Skeletal muscle cell (primary cell): Measurements from ENCODE around the gene PRPS1.
"Not testable (repeated sequence)": the region's sequence is repeated elsewhere in the genome, so short reads cannot be mapped to it uniquely, and the experiment has no call there.

Experiments
- DNase-seq: peaks from one replicate; pipeline ENCODE4 v3.0.0-alpha.2; 2010; ENCODE audit warnings: low read depth
- H3K4me3 ChIP-seq: 2 replicates; pipeline ENCODE4 v1.5.1; 2011; ENCODE audit warnings: low read depth, mild to moderate bottlenecking, control low read depth, low read length, moderate library complexity

Gene PRPS1

DNA sequence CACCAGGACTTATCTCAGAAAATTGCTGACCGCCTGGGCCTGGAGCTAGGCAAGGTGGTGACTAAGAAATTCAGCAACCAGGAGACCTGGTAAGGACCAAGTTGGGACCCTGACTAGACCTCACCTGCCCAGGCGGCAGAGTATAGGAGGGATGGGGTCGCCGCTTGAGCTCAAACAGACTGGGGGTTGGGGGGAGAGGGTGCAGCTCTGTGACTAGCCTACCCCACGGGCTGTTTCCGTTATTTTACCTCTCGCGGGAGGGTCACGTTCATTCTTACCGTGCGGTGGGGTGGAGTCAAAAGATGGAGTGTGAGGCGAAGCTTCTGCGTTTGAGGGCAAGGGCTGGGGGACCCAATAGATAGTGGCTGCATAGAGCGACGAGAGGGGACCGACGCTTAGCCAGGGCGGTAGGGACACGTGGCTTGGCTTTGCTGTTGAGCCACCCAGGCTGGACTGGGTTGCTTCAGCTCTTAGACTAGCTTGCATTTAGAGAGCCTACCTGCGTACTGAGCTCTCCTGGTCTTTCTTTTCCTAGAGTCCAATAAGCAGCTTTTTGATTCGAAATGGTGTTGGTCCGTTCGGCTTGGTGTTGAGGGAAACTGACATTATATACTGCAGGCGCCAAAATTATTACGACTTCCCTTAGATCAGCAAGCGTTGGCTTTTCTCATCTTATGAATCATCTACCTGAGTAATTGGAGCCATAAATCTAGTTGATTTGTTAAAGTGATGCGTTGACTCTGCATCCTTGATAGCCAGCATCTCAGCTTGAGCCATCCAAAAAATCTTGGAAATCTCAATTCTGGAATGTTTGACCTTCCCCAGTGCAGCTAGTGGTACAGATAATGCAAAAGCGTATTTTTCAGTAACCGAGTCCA is 591 bp downstream of the PRPS1 start:
- no peak for DNase-seq
- peak overlapping the region; percentile 67 for H3K4me3 ChIP-seq

DNA sequence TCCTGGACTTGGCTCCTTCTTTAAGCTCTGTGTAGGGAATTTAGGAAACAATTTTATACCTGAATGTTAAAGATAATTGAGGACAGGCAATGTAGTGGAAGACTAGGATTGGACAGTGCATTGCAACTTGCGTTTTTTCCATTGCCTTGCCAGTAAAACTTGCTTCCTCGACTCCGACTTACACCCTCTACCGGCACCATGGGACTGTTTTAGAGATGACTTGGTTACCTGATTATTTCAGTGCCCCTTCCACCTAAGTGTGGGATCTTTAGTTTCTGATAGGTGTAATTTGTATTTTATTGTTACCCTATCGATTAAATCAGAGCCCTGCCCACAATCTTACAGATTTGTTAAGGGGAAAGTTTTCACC is 1.2 kb downstream of the PRPS1 start:
- peak overlapping the region; percentile 67 for H3K4me3 ChIP-seq
- DNase-seq, result no peak

DNA sequence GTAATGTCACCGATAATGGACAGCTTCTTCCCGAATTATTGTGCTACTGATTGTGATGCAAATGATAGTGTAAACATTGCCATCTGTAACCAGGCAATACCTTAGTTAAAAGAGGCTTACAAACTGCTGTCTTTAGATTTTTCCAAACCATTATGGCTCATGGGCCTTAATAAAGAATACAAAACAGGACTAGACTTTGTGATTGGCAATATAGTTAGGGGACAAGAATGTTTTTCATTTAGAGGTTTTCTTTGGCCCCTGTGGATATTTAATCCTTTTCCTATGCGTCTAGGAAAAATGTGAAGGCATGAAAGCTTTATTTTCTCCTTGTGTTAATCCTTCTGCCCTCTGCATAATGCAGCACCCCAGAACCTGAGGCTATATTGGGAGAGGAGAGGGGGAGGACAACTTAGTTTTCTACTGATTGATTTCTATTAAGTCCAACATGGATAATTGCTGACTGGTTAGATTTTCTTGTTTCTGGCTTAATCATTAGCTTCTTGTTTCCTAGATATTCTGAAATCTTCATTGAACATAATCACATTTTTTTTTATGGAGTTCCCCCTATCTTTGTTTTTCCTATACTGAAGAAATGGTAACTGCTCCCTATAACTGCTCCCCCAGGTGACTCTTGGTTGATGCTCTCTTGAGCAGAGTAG is 1.9 kb downstream of the PRPS1 start:
- H3K4me3 ChIP-seq, result peak overlapping the region; percentile 67
- no peak for DNase-seq

DNA sequence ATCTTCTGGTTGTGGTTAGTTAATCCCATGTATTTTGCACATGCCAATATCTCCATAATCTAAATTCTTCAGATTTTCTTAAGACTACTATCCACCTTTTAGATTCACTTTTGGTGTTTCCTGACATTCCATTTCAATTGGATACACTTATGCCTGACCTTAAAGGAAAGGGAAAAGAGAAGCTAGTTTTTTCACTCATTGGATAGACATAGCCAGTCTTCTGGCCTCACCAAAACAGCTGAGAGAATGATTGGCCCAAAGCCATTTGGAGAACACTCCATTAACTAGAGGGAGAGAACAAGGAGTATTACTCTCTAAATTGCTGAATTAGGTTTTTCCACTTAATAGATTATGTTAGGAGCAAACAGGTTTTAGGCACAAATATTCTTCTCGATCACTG is 4.0 kb downstream of the PRPS1 start:
- no peak overlapping the region for H3K4me3 ChIP-seq
- DNase-seq, result no peak

DNA sequence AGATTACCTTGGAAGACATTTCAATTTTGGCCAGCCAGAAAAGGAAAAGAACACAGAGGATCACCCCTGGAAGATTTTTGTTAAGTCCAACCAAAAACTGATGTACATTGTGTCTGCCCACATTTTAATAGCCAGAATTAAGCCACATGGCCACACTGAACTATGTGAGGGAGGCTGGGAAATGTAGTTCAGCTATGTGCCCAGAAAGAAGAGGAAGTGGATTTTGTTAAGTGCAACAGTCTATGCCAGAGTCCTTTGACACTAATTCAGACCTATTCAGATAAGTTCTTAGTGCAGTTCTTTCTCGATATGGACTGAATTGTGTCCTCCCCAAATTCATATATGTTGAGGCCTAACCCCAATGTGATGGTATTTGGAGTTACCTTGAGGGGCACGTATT is 18.4 kb downstream of the PRPS1 start:
- H3K4me3 ChIP-seq, result no peak overlapping the region
- no peak for DNase-seq

DNA sequence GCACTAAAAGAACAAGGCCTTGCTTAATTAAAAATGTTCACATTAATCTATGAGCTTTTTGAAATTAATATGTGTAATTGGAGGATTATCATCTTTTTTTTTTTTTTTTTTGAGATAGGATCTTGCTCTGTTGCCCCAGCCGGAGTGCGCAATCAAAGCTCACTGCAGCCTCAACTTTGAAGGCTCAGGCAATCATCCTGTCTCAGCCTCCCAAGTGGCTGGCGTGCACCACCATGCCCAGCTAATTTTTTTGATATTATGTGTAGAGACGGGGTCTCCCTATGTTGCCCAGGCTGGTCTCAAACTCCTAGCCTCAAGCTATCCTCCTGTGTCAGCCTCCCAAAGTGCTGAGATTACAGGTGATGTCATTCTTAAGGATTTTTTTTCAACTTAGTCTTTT is 20.0 kb downstream of the PRPS1 start:
- no peak overlapping the region for H3K4me3 ChIP-seq
- no peak for DNase-seq

DNA sequence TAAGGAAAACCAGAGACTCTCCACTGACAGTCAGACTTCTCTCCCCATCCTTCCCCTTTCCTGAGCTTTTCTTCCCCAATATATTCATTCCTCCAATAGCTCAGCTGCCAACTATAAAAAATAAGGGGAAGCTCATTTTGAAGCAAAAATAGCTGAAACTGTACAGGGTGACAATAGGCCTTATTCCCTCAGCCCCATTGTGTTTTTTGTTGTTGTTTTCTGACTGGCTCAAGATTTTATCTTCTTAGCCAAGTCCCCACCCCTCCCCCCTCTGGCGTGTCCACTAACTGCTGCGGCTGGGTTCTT is 26.2 kb downstream of the PRPS1 start:
- H3K4me3 ChIP-seq, result no peak overlapping the region
- no peak for DNase-seq

DNA sequence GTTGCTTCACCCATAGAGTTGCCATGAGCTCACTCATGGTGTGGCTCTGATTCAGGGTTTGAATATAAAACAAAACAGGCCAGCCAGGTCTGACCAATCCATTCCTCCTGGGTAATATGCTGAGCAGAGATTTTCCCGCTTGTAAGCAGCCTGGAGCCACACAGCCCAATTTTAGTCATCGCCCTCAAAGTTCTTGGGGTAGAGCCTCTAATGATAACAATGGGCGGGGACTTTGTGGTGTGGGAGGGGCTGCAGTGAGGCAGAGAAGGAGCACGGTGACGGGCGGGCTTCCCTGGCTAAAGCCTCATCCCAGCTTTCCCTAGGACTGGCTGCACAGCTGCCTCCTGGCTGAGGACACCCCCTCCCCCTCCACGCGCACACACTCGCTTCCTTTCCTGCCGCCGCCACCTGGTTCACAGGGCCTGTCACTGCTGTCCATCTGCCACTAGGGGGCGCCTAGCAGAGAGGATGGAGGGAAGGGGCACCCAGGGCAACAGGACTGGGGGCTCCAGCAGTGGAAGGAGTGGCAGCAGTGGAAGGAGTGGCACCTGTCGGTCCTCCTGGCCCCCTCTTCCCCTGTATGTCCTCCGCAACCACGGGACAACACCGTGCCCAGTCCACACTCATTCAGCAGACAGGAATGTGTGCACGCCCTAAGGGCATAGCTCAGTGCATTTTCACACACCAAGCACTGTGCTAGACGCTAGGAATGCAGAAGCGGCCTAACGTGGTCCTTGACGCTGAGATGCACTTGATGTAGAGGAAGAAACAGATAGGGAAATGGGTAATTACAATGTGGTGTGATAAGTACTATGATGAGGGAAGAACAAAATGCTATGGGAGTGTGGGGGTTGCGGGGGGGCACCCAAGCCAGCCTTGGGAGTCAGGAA is 26.8 kb downstream of the PRPS1 start:
- DNase-seq, result peak; percentile 70
- no peak overlapping the region for H3K4me3 ChIP-seq

DNA sequence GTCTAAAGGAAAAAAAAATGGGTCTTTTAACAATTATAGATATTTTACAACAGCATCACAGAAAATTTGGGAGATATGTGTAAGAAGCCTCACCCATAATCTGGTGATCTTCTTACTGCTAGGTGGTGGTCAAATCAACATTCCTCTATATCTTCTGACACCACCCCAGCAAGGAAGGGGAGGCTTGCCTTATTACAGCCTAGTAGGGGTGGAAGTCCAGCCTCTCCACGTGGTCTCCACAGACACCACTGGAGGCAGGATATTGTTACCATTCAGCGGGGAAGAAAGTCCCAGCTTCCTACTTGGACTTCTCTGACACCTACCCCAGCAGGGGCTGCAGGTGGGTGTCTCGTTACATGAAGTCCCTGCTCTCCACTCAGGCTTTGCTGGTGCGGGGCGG is 28.7 kb downstream of the PRPS1 start:
- H3K4me3 ChIP-seq, result no peak overlapping the region
- no peak for DNase-seq

DNA sequence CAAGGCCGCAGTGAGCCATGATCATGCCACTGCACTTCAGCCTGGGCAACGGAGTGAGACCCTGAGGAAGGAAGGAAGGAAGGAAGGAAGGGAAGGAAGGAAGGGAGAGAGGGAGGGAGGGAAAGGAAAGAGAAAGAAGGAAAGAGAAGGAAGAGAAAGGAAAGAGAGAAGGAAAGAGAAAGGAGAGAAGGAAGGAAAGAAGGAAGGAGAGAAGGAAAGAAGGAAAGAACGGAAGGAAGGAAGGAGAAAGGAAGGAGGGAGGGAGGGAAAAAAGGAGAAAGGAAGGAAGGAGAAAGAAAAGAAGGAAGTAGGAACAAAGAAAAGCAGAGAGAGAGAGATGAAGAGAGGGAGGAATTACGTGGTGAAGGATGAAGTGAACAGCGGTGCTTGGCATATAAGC is 30.4 kb downstream of the PRPS1 start:
- no peak for DNase-seq
- no peak overlapping the region for H3K4me3 ChIP-seq

DNA sequence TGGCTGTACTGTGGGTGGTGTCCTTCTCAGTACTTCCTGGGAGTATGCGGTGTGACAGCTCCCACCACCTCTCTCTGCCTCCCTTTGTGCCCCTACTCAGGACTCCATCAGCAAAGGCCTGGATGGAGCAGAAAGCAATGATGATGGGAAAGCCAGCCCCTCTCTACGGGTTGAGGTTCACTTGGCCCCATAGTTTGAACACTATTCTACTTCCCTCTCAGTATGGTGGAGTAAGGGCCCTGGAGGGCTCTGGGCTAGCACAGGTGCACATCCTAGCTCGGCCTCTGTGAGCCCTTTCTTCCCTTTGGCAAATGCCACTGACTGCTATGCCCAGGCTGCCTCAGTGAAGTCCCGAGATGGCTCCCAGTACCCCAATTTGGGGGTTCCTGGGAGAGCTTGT is 31.0 kb downstream of the PRPS1 start:
- no peak for DNase-seq
- no peak overlapping the region for H3K4me3 ChIP-seq

DNA sequence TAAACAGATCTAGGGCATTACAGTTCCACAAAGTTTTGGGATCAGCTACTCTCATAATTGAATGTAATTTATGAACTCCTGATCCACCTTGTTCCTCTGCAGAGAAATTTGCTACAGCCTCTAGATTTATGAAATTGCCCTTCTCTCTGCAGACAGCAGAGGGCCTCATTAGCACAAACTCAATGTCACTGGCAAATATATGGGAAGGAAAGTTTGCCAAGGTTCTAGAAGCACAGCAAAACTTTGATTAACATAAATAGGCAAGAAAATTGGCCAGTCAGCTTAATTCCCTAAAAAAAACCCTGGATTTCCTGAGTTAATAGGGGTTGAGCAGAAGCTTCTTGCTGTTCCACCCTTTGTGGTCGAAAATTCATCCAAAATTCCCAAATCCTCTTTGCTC is 31.5 kb downstream of the PRPS1 start:
- DNase-seq, result no peak
- no peak overlapping the region for H3K4me3 ChIP-seq

DNA sequence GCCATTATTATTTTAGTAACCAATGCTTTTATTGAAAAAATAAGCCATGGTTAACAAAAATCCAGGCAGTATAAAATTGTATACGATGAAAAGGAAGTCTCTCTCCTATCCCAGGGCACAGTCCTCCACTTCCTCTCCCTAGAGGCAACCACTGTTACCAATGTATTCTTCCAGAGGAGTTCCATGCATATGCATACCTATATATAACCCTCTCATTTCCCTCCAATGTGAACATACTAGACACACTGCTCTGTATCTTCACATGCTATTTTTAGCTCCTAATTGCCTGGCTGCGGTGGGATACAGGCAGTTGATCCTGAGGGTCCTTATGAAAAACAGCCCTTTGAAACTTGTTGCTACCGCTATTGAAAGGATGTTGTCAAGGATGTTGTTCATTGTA is 33.8 kb downstream of the PRPS1 start:
- no peak overlapping the region for H3K4me3 ChIP-seq
- DNase-seq, result no peak

DNA sequence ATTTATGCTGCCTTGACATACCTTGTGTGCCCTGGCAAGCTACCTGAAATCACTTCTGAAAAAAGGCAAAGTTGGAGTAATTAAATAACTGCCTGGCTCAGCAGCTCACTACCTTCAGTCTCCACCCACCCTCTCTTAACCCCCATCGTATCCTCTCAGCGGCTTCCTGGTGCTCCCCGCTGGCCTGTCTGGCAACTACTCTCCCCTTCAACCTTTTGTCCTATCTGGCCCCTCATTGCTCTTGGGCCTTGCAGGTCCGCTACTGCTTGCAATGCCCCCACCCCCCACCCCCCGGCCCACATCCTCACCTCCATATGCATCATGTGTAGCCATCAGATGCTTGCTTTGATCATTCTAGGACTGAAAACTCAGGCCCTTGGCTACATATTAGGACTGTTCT is 34.5 kb downstream of the PRPS1 start:
- no peak overlapping the region for H3K4me3 ChIP-seq
- DNase-seq, result no peak

DNA sequence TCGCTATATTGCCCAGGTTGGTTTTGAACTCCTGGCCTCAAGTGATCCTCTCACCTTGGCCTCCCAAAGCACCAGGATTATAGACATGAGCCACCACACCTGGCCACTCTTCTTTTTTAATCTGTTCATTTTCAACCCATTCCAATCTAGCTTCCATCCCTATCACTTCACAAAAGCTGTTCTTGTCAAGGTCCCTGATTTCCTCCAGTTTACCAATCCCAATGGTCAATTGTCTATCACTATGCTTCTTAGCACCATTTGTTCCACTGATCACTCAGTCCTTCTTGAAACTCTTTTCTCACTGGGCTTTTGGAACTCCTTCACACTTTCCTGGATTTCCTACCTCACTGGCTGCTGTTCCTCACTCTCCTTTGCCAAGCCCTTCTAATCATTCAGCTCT is 38.6 kb downstream of the PRPS1 start:
- no peak for DNase-seq
- no peak overlapping the region for H3K4me3 ChIP-seq

DNA sequence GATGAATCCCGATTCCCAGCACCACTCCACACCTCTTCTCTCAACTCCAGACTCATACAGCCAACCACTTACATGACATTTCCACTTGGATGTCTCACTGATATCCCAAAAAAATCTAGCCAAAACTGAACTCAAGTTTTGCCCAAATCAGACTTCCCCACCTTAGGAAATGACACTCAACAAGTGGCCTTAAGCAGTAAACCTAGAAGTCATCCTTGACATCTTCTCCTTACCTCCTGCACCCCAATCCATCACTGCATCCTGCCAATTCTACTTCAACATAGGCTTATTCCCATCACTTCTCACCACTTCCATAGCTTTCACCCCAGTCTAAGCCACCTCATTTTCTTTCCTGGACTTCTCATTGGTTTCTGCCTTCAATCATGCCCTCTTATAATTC is 39.1 kb downstream of the PRPS1 start:
- no peak for DNase-seq
- H3K4me3 ChIP-seq, result no peak overlapping the region

DNA sequence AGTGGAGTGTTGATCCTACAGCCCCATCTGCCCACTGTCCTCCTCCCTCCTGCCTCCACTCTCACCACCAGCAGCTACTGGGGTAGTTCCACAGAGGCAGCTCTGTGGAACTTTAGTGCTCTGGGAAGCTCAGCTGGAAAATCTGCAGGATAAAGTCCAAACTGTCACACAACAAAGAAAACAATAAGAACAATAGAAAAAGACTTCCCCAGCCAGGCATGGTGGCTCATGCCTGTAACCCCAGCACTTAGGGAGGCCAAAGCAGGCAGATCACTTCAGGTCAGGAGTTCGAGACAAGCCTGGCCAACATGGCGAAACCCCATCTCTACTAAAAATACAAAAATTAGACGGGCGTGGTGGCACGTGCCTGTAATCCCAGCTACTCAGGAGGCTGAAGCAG is 40.4 kb downstream of the PRPS1 start:
- DNase-seq, H3K4me3 ChIP-seq: not testable (repeated sequence)

DNA sequence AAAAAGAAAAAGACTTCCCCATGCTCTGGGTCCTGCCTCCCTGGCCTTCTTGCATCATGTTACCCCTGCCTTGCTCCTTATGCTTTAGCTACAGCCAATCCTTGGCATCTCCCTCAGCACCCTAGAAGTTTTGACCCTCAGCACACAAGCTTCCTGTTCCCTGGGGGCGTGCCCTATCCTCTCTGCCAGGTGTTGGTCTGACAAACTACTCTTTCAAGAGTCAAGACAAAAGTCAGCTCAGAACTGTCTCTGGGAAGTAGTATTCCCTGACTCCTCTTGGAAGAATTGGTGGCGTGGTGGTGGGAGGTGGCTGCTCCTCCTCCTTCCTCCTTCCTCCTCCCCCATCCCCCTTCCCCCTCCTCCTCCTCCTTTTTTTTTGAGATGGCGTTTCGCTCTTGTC is 41.0 kb downstream of the PRPS1 start:
- DNase-seq, result no peak
- H3K4me3 ChIP-seq, result no peak overlapping the region

DNA sequence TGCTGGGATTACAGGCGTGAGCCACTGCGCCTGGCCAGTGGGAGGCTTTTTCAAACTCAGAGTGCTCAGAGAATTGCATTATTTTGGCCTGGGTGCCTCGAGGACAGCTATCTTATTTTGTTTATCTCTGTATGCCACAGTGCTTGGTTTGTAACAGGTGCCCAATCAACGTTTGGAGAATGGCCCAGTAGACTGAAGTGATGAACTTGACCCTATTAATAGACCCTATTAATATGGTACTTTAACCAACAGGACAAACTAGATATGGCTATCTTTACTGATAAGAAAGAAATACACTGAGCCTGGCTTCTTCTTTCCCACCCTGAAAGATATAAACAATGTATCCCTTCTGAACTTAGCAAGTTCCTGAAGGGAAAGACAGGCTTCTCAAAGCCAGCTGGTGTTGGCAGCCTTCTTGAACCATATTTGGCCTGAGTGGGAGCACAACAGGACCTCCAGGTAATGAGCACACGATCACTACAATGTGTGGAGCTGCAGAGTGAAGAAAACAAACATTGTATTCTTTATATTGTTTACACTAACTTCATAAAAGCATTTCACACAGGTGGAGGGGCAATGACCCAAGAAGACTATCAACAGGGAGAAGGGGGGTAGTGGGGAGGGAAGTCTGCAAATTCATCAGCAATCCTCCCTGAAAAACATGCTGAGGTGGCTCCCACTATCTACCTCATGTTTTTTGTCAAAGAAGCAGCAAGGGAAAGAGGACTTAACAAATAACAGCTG is 41.7 kb downstream of the PRPS1 start:
- no peak overlapping the region for H3K4me3 ChIP-seq
- no peak for DNase-seq

DNA sequence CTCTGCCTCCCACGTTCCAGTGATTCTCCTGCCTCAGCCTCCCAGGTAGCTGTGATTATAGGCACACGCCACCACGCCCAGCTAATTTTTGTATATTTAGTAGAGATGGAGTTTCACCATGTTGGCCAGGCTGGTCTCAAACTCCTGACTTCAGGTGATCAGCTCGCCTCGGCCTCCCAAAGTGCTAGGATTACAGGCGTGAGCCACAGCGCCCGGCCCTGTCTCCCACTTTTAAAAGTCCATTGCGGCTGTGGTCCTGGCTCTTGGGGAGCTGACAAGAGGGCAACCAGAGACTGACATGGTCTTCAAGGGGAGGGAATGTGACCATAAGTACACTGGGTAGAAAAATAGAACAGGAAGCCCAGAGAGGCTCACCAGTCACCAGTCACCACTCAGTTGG is 42.9 kb downstream of the PRPS1 start:
- not testable (repeated sequence) for DNase-seq, H3K4me3 ChIP-seq
